ENCODE data around the gene RAB1B.

- TF ChIP-seq CTCF (IDR thresholded peaks at IDR 0.05): no peak
- TF ChIP-seq POLR2AphosphoS5 (IDR thresholded peaks at IDR 0.05): no peak
- TF ChIP-seq POLR2A (IDR thresholded peaks at IDR 0.05): no peak
Observed at GRCh38 chr11:66289548-66290329, 21.3 kb downstream of the RAB1B start.
